ENCODE measurements around the gene GPRIN1. TPM values are rescaled to one million over a fixed set of nuclear protein-coding genes. Genes with fewer than 3 reads are reported as not detected.

The GPRIN1 gene
- total RNA-seq, 1 donor from 2014 or later: 3.2 TPM

- no peak overlapping the region for H3K27ac Mint-ChIP-seq
- ATAC-seq (ENCODE audit: low read depth) (no peak), DNase-seq (no peak)
- no peaks in the 10 kb centered on the region for H3K36me3 Mint-ChIP-seq (ENCODE audit: low read depth)
- H3K27me3 Mint-ChIP-seq: peaks cover 42% of the 10 kb centered on the region
- no peak for TF ChIP-seq CTCF (IDR thresholded peaks at IDR 0.05)
- no peaks in the 10 kb centered on the region for H3K9me3 Mint-ChIP-seq
- ChIA-PET POLR2A (no interaction called here), CTCF (no interaction called here)
- intact Hi-C loops (cut with micrococcal nuclease): no loop called here
- peaks cover 30% of the 10 kb centered on the region for H3K4me1 Mint-ChIP-seq
- no peak overlapping the region for H3K4me3 Mint-ChIP-seq
Observed at GRCh38 chr5:176625966-176626875, 16.3 kb upstream of the GPRIN1 start.

- Mint-ChIP-seq H3K4me3 (no peak overlapping the region), H3K27me3 (peaks cover 43% of the 10 kb centered on the region), H3K9me3 (no peaks in the 10 kb centered on the region), H3K36me3 (ENCODE audit: low read depth) (no peaks in the 10 kb centered on the region), H3K27ac (no peak overlapping the region), H3K4me1 (peaks cover 25% of the 10 kb centered on the region)
- intact Hi-C loops (cut with micrococcal nuclease): no loop called here
- no peak for TF ChIP-seq CTCF (IDR thresholded peaks at IDR 0.05)
- ATAC-seq (ENCODE audit: low read depth): no peak
- no peak for DNase-seq
- ChIA-PET CTCF (no interaction called here), POLR2A (no interaction called here)
Observed at GRCh38 chr5:176625512-176625911, 15.6 kb upstream of the GPRIN1 start.

GRCh38 chr5:176624938-176625337 lies 15.0 kb upstream of the GPRIN1 start:
- Mint-ChIP-seq H3K27ac (no peak overlapping the region), H3K27me3 (peaks cover 48% of the 10 kb centered on the region), H3K9me3 (no peaks in the 10 kb centered on the region), H3K36me3 (ENCODE audit: low read depth) (no peaks in the 10 kb centered on the region), H3K4me3 (no peak overlapping the region), H3K4me1 (peaks cover 28% of the 10 kb centered on the region)
- CTCF ChIA-PET: no interaction called here
- POLR2A ChIA-PET: no interaction called here
- no peak for TF ChIP-seq CTCF (IDR thresholded peaks at IDR 0.05)
- DNase-seq (no peak), ATAC-seq (ENCODE audit: low read depth) (no peak)
- intact Hi-C loops (cut with micrococcal nuclease): no loop called here

GRCh38 chr5:176624142-176624541 lies 14.2 kb upstream of the GPRIN1 start:
- Mint-ChIP-seq H3K36me3 (ENCODE audit: low read depth) (no peaks in the 10 kb centered on the region), H3K27me3 (peaks cover 47% of the 10 kb centered on the region), H3K4me3 (no peak overlapping the region), H3K4me1 (peaks cover 21% of the 10 kb centered on the region), H3K9me3 (no peaks in the 10 kb centered on the region), H3K27ac (no peak overlapping the region)
- intact Hi-C loops (cut with micrococcal nuclease): no loop called here
- ATAC-seq (ENCODE audit: low read depth) (no peak), DNase-seq (no peak)
- ChIA-PET CTCF (interaction anchor here (1.4 kb wide), 1 partner anchor 23 kb away, joined by 3 read pairs; no protein-coding TSS in a partner anchor), POLR2A (no interaction called here)
- no peak for TF ChIP-seq CTCF (IDR thresholded peaks at IDR 0.05)

GRCh38 chr5:176621661-176622079 lies 11.7 kb upstream of the GPRIN1 start:
- Mint-ChIP-seq H3K27ac (no peak overlapping the region), H3K9me3 (no peaks in the 10 kb centered on the region), H3K4me3 (no peak overlapping the region), H3K36me3 (ENCODE audit: low read depth) (no peaks in the 10 kb centered on the region), H3K4me1 (peaks cover 9% of the 10 kb centered on the region), H3K27me3 (peaks cover 46% of the 10 kb centered on the region)
- no peak for DNase-seq
- ChIA-PET POLR2A (interaction anchor here (0.9 to 1.0 kb wide), 3 partner anchors 26 to 85 kb away, joined by 3 to 4 read pairs (median 3); partner anchors contain the start of genes RNF44 and TSPAN17), CTCF (interaction anchor here (1.1 to 1.4 kb wide), 2 partner anchors 9 to 39 kb away, joined by 3 to 4 read pairs; partner anchors contain the start of genes EIF4E1B and SNCB)
- intact Hi-C loops (cut with micrococcal nuclease): no loop called here
- TF ChIP-seq CTCF (IDR thresholded peaks at IDR 0.05): no peak
- no peak for ATAC-seq (ENCODE audit: low read depth)
